ENCODE data around the gene PPID.
"Not testable (repeated sequence)": the region's sequence is repeated elsewhere in the genome, so short reads cannot be mapped to it uniquely, and the experiment has no call there.

The PPID gene

GRCh38 chr4:158669310-158669709 is 53.9 kb downstream of the PPID start:
- no peak for DNase-seq
- Histone ChIP-seq H3K27me3 (ENCODE audit: insufficient read depth, low read depth, severe bottlenecking) (no peaks in the 10 kb centered on the region), H3K36me3 (peaks cover 54% of the 10 kb centered on the region), H3K27ac (no peak overlapping the region), H3K9me3 (ENCODE audit: severe bottlenecking) (peaks cover 3% of the 10 kb centered on the region), H3K4me3 (ENCODE audit: low read depth, low read length) (no peak overlapping the region)
- no peak for TF ChIP-seq CTCF (IDR thresholded peaks at IDR 0.05; ENCODE audit: low read depth, low read length)

GRCh38 chr4:158667651-158668198 is 55.5 kb downstream of the PPID start:
- H3K4me3 ChIP-seq (ENCODE audit: low read depth, low read length), result no peak overlapping the region
- peaks cover 54% of the 10 kb centered on the region for H3K36me3 ChIP-seq
- DNase-seq, result peak; percentile 60
- no peaks in the 10 kb centered on the region for H3K27me3 ChIP-seq (ENCODE audit: insufficient read depth, low read depth, severe bottlenecking)
- H3K9me3 ChIP-seq (ENCODE audit: severe bottlenecking), result peaks cover 3% of the 10 kb centered on the region
- peak; percentile 65 for TF ChIP-seq CTCF (IDR thresholded peaks at IDR 0.05; ENCODE audit: low read depth, low read length)
- H3K27ac ChIP-seq, result no peak overlapping the region

DNA sequence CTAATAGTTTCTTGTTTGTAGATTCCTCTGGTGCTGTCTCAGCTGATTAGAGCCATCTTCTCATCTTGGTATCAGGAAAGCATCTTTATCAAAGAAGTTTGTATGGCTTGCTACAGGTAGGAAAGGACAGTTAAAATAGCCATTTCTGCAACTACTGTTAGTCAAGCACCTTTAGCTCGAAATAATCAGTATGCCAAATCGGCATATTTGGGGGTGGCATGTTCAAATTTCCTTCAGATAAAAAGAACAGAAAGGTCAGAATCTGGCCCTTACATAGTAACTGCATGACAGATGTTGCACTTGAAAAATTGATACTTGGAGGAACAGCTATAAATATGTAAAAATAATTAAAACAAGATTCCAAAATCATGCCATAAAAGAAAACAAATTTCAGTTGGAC is 56.3 kb downstream of the PPID start:
- Histone ChIP-seq H3K9me3 (ENCODE audit: severe bottlenecking) (peaks cover 3% of the 10 kb centered on the region), H3K36me3 (peaks cover 54% of the 10 kb centered on the region), H3K4me3 (ENCODE audit: low read depth, low read length) (no peak overlapping the region), H3K27me3 (ENCODE audit: insufficient read depth, low read depth, severe bottlenecking) (no peaks in the 10 kb centered on the region), H3K27ac (no peak overlapping the region)
- no peak for DNase-seq
- TF ChIP-seq CTCF (IDR thresholded peaks at IDR 0.05; ENCODE audit: low read depth, low read length), result no peak

GRCh38 chr4:158664806-158665205 is 58.4 kb downstream of the PPID start:
- no peak for DNase-seq
- Histone ChIP-seq H3K4me3 (ENCODE audit: low read depth, low read length) (no peak overlapping the region), H3K36me3 (peaks cover 43% of the 10 kb centered on the region), H3K9me3 (ENCODE audit: severe bottlenecking) (peaks cover 3% of the 10 kb centered on the region), H3K27me3 (ENCODE audit: insufficient read depth, low read depth, severe bottlenecking) (no peaks in the 10 kb centered on the region), H3K27ac (no peak overlapping the region)
- TF ChIP-seq CTCF (IDR thresholded peaks at IDR 0.05; ENCODE audit: low read depth, low read length), result no peak

- H3K36me3 ChIP-seq, result peaks cover 41% of the 10 kb centered on the region
- not testable (repeated sequence) for H3K27ac ChIP-seq; H3K9me3 ChIP-seq (ENCODE audit: severe bottlenecking); H3K27me3 ChIP-seq (ENCODE audit: insufficient read depth, low read depth, severe bottlenecking); DNase-seq; H3K4me3 ChIP-seq (ENCODE audit: low read depth, low read length)
These were observed 59.2 kb downstream of the PPID start for GRCh38 chr4:158663707-158664625.

GRCh38 chr4:158663255-158663654 is 59.9 kb downstream of the PPID start:
- not testable (repeated sequence) for H3K9me3 ChIP-seq (ENCODE audit: severe bottlenecking); H3K27me3 ChIP-seq (ENCODE audit: insufficient read depth, low read depth, severe bottlenecking); H3K27ac ChIP-seq; H3K4me3 ChIP-seq (ENCODE audit: low read depth, low read length); DNase-seq
- H3K36me3 ChIP-seq, result peaks cover 35% of the 10 kb centered on the region

Data from WERI-Rb-1 (cell line).